ENCODE results near the gene NSMF. TPM values are rescaled to one million over a fixed set of nuclear protein-coding genes. Genes with fewer than 3 reads are reported as not detected.

Gene NSMF
- total and polyA plus RNA-seq, 12 donors: 5.3 to 29.3 (median 10.9) TPM

DNA sequence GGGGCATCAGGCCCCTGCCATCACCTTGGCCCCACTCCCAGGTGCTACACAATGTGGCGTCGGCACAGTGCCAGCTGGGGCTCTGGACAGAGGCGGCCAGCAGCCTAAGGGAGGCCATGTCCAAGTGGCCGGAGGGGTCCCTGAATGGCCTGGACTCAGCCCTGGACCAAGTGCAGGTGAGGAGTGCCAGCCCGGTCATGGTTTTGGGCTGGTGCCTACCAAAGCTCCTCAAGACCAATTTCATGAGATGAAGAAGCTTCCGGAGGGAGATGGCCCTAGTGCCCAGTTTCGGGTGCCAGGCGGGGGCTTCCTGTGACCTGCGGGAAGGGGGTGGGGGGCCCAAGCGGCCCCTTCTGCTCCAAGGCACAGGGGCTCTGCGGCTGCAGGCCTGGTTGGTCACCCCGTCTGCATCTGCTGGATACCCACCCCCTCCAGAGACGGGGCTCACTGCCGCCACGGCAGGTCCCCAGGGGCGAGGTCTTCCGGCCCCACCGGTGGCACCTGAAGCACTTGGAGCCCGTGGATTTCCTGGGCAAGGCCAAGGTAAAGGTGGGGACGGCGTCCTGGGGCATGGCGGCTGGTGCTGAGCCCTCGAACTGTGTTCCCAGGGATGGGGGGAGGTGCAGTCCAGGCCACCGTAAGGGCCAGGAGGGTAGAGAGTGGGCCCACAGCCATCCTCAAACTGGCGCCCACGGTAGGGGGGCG lies 30.1 kb downstream of the NSMF start:
- H3K9me3 ChIP-seq: no peaks in the 10 kb centered on the region
- WGBS, 2 donors: 80 to 84% methylated on average over 27 of the region's 27 CpGs
- H3K27me3 ChIP-seq: no peaks in the 10 kb centered on the region
- H3K36me3 ChIP-seq: no peaks in the 10 kb centered on the region
- no peak for ATAC-seq
- H3K4me3 ChIP-seq: no peak overlapping the region
- peaks cover 0 to 19% (median 10%) of the 10 kb centered on the region in 9 donors for H3K4me1 ChIP-seq
- no peak overlapping the region for H3K27ac ChIP-seq
- intact Hi-C loops (cut with DNase I): loop anchor here in 2 of 10 donors (10.0 kb wide), 1 partner anchor 96 kb away; no protein-coding TSS in a partner anchor
- TF ChIP-seq, protein P1, sequence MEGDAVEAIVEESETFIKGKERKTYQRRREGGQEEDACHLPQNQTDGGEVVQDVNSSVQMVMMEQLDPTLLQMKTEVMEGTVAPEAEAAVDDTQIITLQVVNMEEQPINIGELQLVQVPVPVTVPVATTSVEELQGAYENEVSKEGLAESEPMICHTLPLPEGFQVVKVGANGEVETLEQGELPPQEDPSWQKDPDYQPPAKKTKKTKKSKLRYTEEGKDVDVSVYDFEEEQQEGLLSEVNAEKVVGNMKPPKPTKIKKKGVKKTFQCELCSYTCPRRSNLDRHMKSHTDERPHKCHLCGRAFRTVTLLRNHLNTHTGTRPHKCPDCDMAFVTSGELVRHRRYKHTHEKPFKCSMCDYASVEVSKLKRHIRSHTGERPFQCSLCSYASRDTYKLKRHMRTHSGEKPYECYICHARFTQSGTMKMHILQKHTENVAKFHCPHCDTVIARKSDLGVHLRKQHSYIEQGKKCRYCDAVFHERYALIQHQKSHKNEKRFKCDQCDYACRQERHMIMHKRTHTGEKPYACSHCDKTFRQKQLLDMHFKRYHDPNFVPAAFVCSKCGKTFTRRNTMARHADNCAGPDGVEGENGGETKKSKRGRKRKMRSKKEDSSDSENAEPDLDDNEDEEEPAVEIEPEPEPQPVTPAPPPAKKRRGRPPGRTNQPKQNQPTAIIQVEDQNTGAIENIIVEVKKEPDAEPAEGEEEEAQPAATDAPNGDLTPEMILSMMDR (IDR thresholded peaks at IDR 0.05): no peak
- DNase-seq: peak in 1 of 2 donors; percentile 15

DNA sequence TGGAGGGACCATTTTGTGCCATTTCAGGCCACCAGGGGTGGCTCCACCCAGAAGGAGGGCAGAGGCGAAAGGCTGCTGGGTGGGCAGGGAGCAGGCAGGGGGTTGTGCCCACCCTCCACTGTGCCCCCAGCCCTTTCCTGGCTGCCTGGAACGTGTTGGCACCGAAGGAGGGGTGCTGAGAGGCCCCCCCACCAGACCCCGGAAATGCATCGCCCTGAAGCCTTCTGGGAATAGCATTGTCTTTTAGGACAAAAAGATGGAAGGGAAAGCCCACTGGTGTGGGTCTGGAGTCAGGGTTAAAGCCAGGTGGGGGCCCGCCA lies 30.9 kb downstream of the NSMF start:
- no peak overlapping the region for H3K27ac ChIP-seq
- H3K9me3 ChIP-seq: no peaks in the 10 kb centered on the region
- DNase-seq (no peak), ATAC-seq (no peak)
- peaks cover 3 to 24% (median 10%) of the 10 kb centered on the region in 9 donors for H3K4me1 ChIP-seq
- intact Hi-C loops (cut with DNase I): loop anchor here in 2 of 10 donors (10.0 kb wide), 1 partner anchor 97 kb away; no protein-coding TSS in a partner anchor
- WGBS, 2 donors: 75 to 78% methylated on average over 6 of the region's 6 CpGs
- no peak overlapping the region for H3K4me3 ChIP-seq
- no peaks in the 10 kb centered on the region for H3K36me3 ChIP-seq
- H3K27me3 ChIP-seq: no peaks in the 10 kb centered on the region
- TF ChIP-seq, protein P1 (IDR thresholded peaks at IDR 0.05): no peak

DNA sequence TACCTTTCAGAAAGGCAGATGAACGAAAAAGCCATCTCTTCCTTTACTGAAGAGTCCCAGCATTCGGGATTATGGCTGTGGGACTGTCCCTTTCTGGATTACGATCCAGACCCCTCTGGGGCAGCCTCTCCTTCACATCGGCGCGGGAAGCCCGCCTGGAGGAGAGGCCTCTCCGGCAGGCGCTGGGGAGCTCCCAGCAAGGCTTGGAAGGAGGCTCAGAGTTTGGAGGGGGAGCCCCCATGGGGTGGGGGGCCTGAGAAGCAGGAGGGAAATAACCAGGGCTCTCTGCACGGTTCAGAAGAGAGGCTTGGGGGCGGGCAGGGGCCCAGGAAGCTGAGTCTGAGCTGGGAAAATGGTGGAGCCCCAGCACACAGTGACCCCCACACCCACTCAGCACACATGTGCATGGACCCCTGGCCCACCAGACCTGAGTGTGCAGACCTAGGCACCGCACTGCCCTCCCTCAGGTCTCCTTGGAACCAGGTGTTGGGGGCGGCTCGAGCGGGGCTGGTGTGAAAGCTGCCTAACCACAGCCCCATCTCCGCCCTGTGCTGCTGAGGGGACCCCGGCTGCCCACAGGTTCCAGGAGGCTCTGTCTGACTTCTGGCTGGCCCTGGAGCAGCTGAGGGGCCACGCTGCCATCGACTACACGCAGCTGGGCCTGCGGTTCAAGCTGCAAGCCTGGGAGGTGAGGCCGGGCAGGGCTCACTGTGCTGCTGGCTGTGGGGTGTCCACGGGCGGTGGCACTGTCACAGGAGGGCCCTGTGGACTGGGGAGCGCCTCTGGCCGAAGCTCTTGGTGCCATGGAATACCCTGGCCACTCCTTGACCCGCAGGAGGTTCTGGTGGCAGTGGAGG lies 31.5 kb downstream of the NSMF start:
- 80 to 84% methylated on average over 27 of the region's 27 CpGs for WGBS, 2 donors
- H3K4me1 ChIP-seq: peaks cover 3 to 24% (median 10%) of the 10 kb centered on the region in 9 donors
- DNase-seq: no peak
- no peaks in the 10 kb centered on the region for H3K27me3 ChIP-seq
- TF ChIP-seq, protein P1 (IDR thresholded peaks at IDR 0.05): no peak
- no peaks in the 10 kb centered on the region for H3K36me3 ChIP-seq
- H3K9me3 ChIP-seq: no peaks in the 10 kb centered on the region
- intact Hi-C loops (cut with DNase I): loop anchor here in 2 of 10 donors (10.0 kb wide), 1 partner anchor 97 kb away; no protein-coding TSS in a partner anchor
- no peak for ATAC-seq
- H3K27ac ChIP-seq: no peak overlapping the region
- H3K4me3 ChIP-seq: no peak overlapping the region

DNA sequence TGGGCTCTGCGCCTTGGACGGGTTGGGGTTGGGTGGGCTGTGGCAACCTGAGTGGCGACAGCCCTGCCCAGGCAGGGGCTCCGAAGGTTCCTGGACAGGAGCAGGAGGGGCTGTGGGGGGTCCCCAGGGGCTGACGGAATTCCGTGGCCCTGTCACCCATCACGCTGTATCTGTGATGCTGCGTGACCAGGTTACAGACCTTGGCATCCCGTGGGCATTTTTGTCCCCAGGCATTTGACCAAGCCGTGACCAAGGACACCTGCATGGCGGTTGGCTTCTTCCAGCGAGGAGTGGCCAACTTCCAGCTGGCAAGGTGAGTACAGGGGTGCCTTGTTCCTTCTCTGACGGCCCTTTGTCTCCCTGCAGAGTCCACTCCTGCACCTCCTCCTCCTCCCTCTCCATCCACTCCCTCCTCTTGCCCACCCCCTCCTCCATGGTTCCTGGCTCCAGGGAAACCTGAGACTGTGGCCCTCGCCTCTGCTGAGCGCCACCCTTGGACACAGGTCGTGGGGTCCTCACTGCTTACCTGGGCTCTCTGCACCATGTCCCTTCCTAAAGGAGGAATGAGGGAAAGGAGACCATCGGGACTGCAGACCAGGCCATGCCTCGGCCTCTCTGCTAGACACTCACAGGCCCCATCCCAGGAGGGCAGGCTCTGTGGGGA lies 33.0 kb downstream of the NSMF start:
- peaks cover 8 to 37% (median 22%) of the 10 kb centered on the region in 9 donors for H3K4me1 ChIP-seq
- H3K27ac ChIP-seq: peak overlapping the region in 2 of 10 donors; percentile 89 to 90
- DNase-seq (no peak), ATAC-seq (no peak)
- no peaks in the 10 kb centered on the region for H3K9me3 ChIP-seq
- H3K4me3 ChIP-seq: no peak overlapping the region
- H3K27me3 ChIP-seq: no peaks in the 10 kb centered on the region
- TF ChIP-seq, protein P1 (IDR thresholded peaks at IDR 0.05): no peak
- H3K36me3 ChIP-seq: no peaks in the 10 kb centered on the region
- intact Hi-C loops (cut with DNase I): loop anchor here in 2 of 10 donors (10.0 kb wide), 1 partner anchor 99 kb away; no protein-coding TSS in a partner anchor
- WGBS, 2 donors: 73 to 76% methylated on average over 18 of the region's 18 CpGs
